SK-N-SH (cell line): ENCODE results near the gene C2CD4B. TPM values are rescaled to one million over a fixed set of nuclear protein-coding genes. Genes with fewer than 3 reads are reported as not detected.

Experiments used
- CTCF ChIA-PET: fragments of 300-600, 350-600 bp; formaldehyde crosslinking; extraction: SDS; loops from one replicate; lab custom pipeline; 2021; lab: Yijun Ruan, JAX
- POLR2A ChIA-PET: fragments of 350-600 bp; sonication (Branson Sonifier 250); formaldehyde crosslinking; extraction: SDS; loops from one replicate; lab custom pipeline; 2020; ENCODE audit warnings: antibody characterized with exemption, inconsistent platforms; lab: Yijun Ruan, JAX
- DNase-seq: peaks from one replicate; pipeline ENCODE4 v3.0.0; 2012
- H2AFZ ChIP-seq: fragments of 200-600 bp; sonication (generic); 2 replicates; pipeline ENCODE4 v1.8.1; 2016; ENCODE audit warnings: antibody characterized with exemption, mild to moderate bottlenecking, low read depth
- H3F3A ChIP-seq: fragments of 200-600 bp; sonication (generic); replicated peaks from 2 replicates; pipeline ENCODE3; 2016; ENCODE audit warnings: antibody characterized with exemption, mild to moderate bottlenecking; ENCODE audit not compliant: insufficient read depth
- H3K27ac ChIP-seq, 2 experiments: fragments of 200-500 bp in 1 of 2; fragments of 200-600 bp in 1 of 2; sonication (Bioruptor generic) in 1 of 2; sonication (generic), shearing (Covaris generic) in 1 of 2; 2 replicates each; pipeline versions ENCODE4 v1.5.1 to v1.6.1; 2014 to 2016; ENCODE audit warnings: low read depth in 2 of 2, inconsistent platforms in 1 of 2, low read length in 1 of 2, mild to moderate bottlenecking in 1 of 2, mixed read lengths in 1 of 2
- H3K27me3 ChIP-seq: fragments of 200-600 bp; sonication (generic), shearing (Covaris generic); 2 replicates; pipeline ENCODE4 v1.6.1; 2016; ENCODE audit warnings: mixed run types; ENCODE audit not compliant: insufficient read depth
- H3K36me3 ChIP-seq, 2 experiments: fragments of 200-500 bp in 1 of 2; fragments of 200-600 bp in 1 of 2; sonication (Bioruptor generic) in 1 of 2; sonication (generic) in 1 of 2; replicated peaks in 1 of 2; 2 replicates each; pipeline versions ENCODE3 to v1.5.1; 2014 to 2016; ENCODE audit warnings: low read length in 1 of 2, mild to moderate bottlenecking in 1 of 2; ENCODE audit not compliant: insufficient read depth in 2 of 2, control insufficient read depth in 1 of 2
- H3K4me1 ChIP-seq, 2 experiments: fragments of 200-500 bp in 1 of 2; fragments of 200-600 bp in 1 of 2; sonication (Bioruptor generic) in 1 of 2; sonication (generic), shearing (Covaris generic) in 1 of 2; 2 replicates each; pipeline versions ENCODE4 v1.5.1 to v1.6.1; 2014 to 2016; ENCODE audit warnings: low read depth in 1 of 2, low read length in 1 of 2, mixed run types in 1 of 2; ENCODE audit not compliant: insufficient read depth in 2 of 2, control insufficient read depth in 1 of 2
- H3K4me2 ChIP-seq: fragments of 200-600 bp; sonication (generic), shearing (Covaris generic); 2 replicates; pipeline ENCODE4 v1.6.1; 2017; ENCODE audit warnings: mixed run types
- H3K4me3 ChIP-seq, 2 experiments: fragments of 200-500 bp in 1 of 2; fragments of 200-600 bp in 1 of 2; sonication (Bioruptor generic) in 1 of 2; sonication (generic), shearing (Covaris generic) in 1 of 2; 2 replicates each; pipeline versions ENCODE4 v1.5.1 to v1.8.1; 2014 to 2016; ENCODE audit warnings: low read depth in 2 of 2, inconsistent platforms in 1 of 2, low read length in 1 of 2, mild to moderate bottlenecking in 1 of 2, mixed read lengths in 1 of 2, moderate library complexity in 1 of 2
- H3K79me2 ChIP-seq: fragments of 200-600 bp; sonication (generic); 2 replicates; pipeline ENCODE4 v1.8.1; 2017; ENCODE audit warnings: mild to moderate bottlenecking; ENCODE audit not compliant: insufficient read depth
- H3K9ac ChIP-seq: fragments of 200-600 bp; sonication (generic); 2 replicates; pipeline ENCODE4 v1.6.1; 2017; ENCODE audit warnings: mixed run types
- H3K9me2 ChIP-seq: fragments of 200-600 bp; sonication (generic); 2 replicates; pipeline ENCODE4 v1.6.1; 2017; ENCODE audit warnings: mixed run types
- H3K9me3 ChIP-seq: fragments of 200-600 bp; sonication (generic); 2 replicates; pipeline ENCODE4 v1.6.1; 2017; ENCODE audit warnings: mixed run types, mild to moderate bottlenecking, moderate library complexity
- H4K20me1 ChIP-seq: fragments of 200-600 bp; sonication (generic); 2 replicates; pipeline ENCODE4 v1.6.1; 2017; ENCODE audit warnings: mild to moderate bottlenecking, mixed run types; ENCODE audit not compliant: insufficient read depth
- CTCF ChIP-seq: fragments of 200-600 bp; sonication (generic); IDR thresholded peaks from 2 replicates; pipeline ENCODE4 v1.6.1; 2017; ENCODE audit warnings: antibody characterized with exemption, mild to moderate bottlenecking, moderate library complexity
- EP300 ChIP-seq, 2 experiments: IDR thresholded peaks; 2 replicates each; pipeline versions ENCODE4 v1.4.0 to v1.6.1; 2012; ENCODE audit warnings: borderline replicate concordance in 1 of 2, low read depth in 1 of 2, low read length in 1 of 2
- FOSL2 ChIP-seq: IDR thresholded peaks from 2 replicates; pipeline ENCODE4 v1.4.0; 2012; ENCODE audit warnings: low read depth, mild to moderate bottlenecking, moderate library complexity, borderline replicate concordance
- FOXJ3 ChIP-seq: sonication (generic); formaldehyde crosslinking; IDR thresholded peaks from 2 replicates; pipeline ENCODE4 v1.5.1; 2020; ENCODE audit warnings: mild to moderate bottlenecking, missing genetic modification reagents
- FOXM1 ChIP-seq: IDR thresholded peaks from 2 replicates; pipeline ENCODE4 v1.4.0; 2012; ENCODE audit warnings: low read depth, mild to moderate bottlenecking
- GABPA ChIP-seq: IDR thresholded peaks from 2 replicates; pipeline ENCODE4 v1.4.0; 2012; ENCODE audit warnings: low read depth, mild to moderate bottlenecking
- GATA2 ChIP-seq: sonication (generic); formaldehyde crosslinking; IDR thresholded peaks from 2 replicates; pipeline ENCODE4 v1.5.0; 2020; ENCODE audit warnings: mild to moderate bottlenecking, missing genetic modification reagents
- JUND ChIP-seq: IDR thresholded peaks from 2 replicates; pipeline ENCODE4 v1.4.0; 2012
- MAX ChIP-seq: IDR thresholded peaks from 2 replicates; pipeline ENCODE4 v1.4.0; 2012; ENCODE audit warnings: low read depth
- MXI1 ChIP-seq: IDR thresholded peaks from 2 replicates; pipeline ENCODE4 v1.6.1; 2012; ENCODE audit warnings: mild to moderate bottlenecking, low read depth, low read length, improper control_type of control experiment
- NFIC ChIP-seq: IDR thresholded peaks from 2 replicates; pipeline ENCODE4 v1.4.0; 2012; ENCODE audit warnings: borderline replicate concordance
- NRF1 ChIP-seq: IDR thresholded peaks from 2 replicates; pipeline ENCODE4 v1.6.1; 2012; ENCODE audit warnings: low read depth, mild to moderate bottlenecking, low read length
- POLR2AphosphoS5 ChIP-seq: IDR thresholded peaks from 2 replicates; pipeline ENCODE4 v1.6.1; 2012; ENCODE audit warnings: low read depth, low read length
- RAD21 ChIP-seq: IDR thresholded peaks from 2 replicates; pipeline ENCODE4 v1.6.1; 2012; ENCODE audit warnings: mild to moderate bottlenecking, low read length
- TAF1 ChIP-seq: IDR thresholded peaks from 2 replicates; pipeline ENCODE4 v1.6.1; 2012; ENCODE audit warnings: low read depth, mild to moderate bottlenecking, low read length, moderate library complexity, borderline replicate concordance
- TCF12 ChIP-seq: IDR thresholded peaks from 2 replicates; pipeline ENCODE4 v1.4.0; 2012
- TEAD4 ChIP-seq: IDR thresholded peaks from 2 replicates; pipeline ENCODE4 v1.4.0; 2012; ENCODE audit warnings: mild to moderate bottlenecking, borderline replicate concordance; ENCODE audit not compliant: insufficient read depth
- ZBTB33 ChIP-seq: IDR thresholded peaks from 2 replicates; pipeline ENCODE4 v1.4.0; 2012; ENCODE audit warnings: low read depth, borderline replicate concordance
- WGBS: methylation state at CpG from one replicate; pipeline ENCODE4 v1.1.6; 2017; ENCODE audit warnings: low lambda C conversion rate; 5-methylcytosine and 5-hydroxymethylcytosine counted together
- polyA plus RNA-seq, 3 experiments: library from polyadenylated mRNA; depleted of rRNA; stranded (reverse); fragments of >200 nt; gene quantifications; 2 replicates each; pipeline ENCODE4 v1.2.3, GENCODE V29; 2012
- TF ChIP-seq, protein P1 (sequence below): fragments of 150-350 bp; IDR thresholded peaks from 2 replicates; pipeline ENCODE4 v1.6.1; 2016; ENCODE audit warnings: mild to moderate bottlenecking, low read depth, low read length
- TF ChIP-seq, protein P2 (sequence below): fragments of 150-350 bp; IDR thresholded peaks from 2 replicates; pipeline ENCODE4 v1.6.1; 2017; ENCODE audit warnings: antibody characterized with exemption, low read length, low read depth, borderline replicate concordance
- TF ChIP-seq, protein P3 (sequence below): IDR thresholded peaks from 2 replicates; pipeline ENCODE4 v1.4.0; 2012; ENCODE audit warnings: low read depth, borderline replicate concordance

C2CD4B gene
- polyA plus RNA-seq, 1 of the 3 experiments (the other 2 are of a cell fraction) = not detected

- TF ChIP-seq ZBTB33 (no peak), GABPA (no peak), POLR2AphosphoS5 (no peak), TEAD4 (no peak), GATA2 (CRISPR knock-in tag) (no peak), NRF1 (no peak)
- TF ChIP-seq, all 33 proteins: peak for 0
Measured at GRCh38 chr15:62190675-62191074, 25.6 kb upstream of the C2CD4B start (continued).

DNA sequence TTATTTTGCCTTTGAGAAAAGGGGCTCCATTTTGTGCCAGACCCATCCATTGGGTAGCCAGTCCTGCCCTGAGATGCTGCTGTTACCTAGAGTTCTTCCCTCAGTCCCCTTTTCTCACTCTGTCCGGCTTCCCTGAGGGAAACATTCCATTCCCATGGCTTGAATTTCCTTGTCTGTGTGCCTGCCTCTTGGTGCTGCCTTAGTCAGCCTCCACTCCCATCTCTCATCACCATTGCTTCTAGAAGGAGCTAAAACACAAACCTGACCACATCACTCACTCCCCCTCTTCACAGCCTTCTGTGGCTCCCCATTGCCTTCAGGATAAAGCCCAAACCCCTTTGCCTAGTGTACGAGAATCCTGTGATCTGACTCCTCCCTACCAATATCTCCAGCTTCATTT is 25.2 kb upstream of the C2CD4B start:
- WGBS = 11% methylated on average over 2 of the region's 2 CpGs
- ChIA-PET POLR2A (no interaction called here), CTCF (interaction anchor here (1.2 kb wide), 1 partner anchor 11 kb away, joined by 3 read pairs; no protein-coding TSS in a partner anchor)

GRCh38 chr15:62188744-62189143 is 23.7 kb upstream of the C2CD4B start:
- ChIA-PET POLR2A (no interaction called here), CTCF (interaction anchor here (0.6 to 1.5 kb wide), 3 partner anchors 12 to 118 kb away, joined by 3 to 4 read pairs (median 3); no protein-coding TSS in a partner anchor)
- DNase-seq = no peak
- 62% methylated on average over 5 of the region's 5 CpGs for WGBS
- no peaks in the 10 kb centered on the region for H3K4me1 ChIP-seq
- no peak overlapping the region for H3K9ac ChIP-seq
- H3K4me2 ChIP-seq = no peak overlapping the region
- H3F3A ChIP-seq = no peaks in the 10 kb centered on the region
- H3K27me3 ChIP-seq = no peaks in the 10 kb centered on the region; the same call in 1 of the 2 replicates
- H3K9me3 ChIP-seq = no peaks in the 10 kb centered on the region
- no peak overlapping the region for H3K27ac ChIP-seq
- no peaks in the 10 kb centered on the region for H3K9me2 ChIP-seq
- no peaks in the 10 kb centered on the region for H3K36me3 ChIP-seq
- H4K20me1 ChIP-seq = no peaks in the 10 kb centered on the region
- H2AFZ ChIP-seq = no peak overlapping the region
- H3K4me3 ChIP-seq = no peak overlapping the region
- H3K79me2 ChIP-seq = no peaks in the 10 kb centered on the region
- TF ChIP-seq, protein P1, sequence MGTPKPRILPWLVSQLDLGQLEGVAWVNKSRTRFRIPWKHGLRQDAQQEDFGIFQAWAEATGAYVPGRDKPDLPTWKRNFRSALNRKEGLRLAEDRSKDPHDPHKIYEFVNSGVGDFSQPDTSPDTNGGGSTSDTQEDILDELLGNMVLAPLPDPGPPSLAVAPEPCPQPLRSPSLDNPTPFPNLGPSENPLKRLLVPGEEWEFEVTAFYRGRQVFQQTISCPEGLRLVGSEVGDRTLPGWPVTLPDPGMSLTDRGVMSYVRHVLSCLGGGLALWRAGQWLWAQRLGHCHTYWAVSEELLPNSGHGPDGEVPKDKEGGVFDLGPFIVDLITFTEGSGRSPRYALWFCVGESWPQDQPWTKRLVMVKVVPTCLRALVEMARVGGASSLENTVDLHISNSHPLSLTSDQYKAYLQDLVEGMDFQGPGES = no peak
- TF ChIP-seq NFIC (no peak), FOSL2 (no peak), EP300 (IDR thresholded peaks at IDR 0.05; ENCODE audit: borderline replicate concordance in 1 of 2, low read depth in 1 of 2, low read length in 1 of 2) (no peak), CTCF (no peak), TAF1 (no peak), MXI1 (no peak), FOXJ3 (CRISPR knock-in tag) (no peak), FOXM1 (no peak), RAD21 (no peak), MAX (no peak)
- TF ChIP-seq, protein P2, sequence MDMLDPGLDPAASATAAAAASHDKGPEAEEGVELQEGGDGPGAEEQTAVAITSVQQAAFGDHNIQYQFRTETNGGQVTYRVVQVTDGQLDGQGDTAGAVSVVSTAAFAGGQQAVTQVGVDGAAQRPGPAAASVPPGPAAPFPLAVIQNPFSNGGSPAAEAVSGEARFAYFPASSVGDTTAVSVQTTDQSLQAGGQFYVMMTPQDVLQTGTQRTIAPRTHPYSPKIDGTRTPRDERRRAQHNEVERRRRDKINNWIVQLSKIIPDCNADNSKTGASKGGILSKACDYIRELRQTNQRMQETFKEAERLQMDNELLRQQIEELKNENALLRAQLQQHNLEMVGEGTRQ = no peak

More for the DNA sequence above, 25.2 kb upstream of the C2CD4B start:
- Histone ChIP-seq H3K4me2 (no peak overlapping the region), H3K9ac (no peak overlapping the region), H3K9me2 (no peaks in the 10 kb centered on the region), H3K27me3 (no peaks in the 10 kb centered on the region; the same call in 1 of the 2 replicates), H4K20me1 (no peaks in the 10 kb centered on the region), H3K4me3 (no peak overlapping the region), H3K27ac (no peak overlapping the region), H3K36me3 (no peaks in the 10 kb centered on the region), H3K9me3 (no peaks in the 10 kb centered on the region)
- TF ChIP-seq TCF12 (no peak), JUND (no peak)
- TF ChIP-seq, protein P3, sequence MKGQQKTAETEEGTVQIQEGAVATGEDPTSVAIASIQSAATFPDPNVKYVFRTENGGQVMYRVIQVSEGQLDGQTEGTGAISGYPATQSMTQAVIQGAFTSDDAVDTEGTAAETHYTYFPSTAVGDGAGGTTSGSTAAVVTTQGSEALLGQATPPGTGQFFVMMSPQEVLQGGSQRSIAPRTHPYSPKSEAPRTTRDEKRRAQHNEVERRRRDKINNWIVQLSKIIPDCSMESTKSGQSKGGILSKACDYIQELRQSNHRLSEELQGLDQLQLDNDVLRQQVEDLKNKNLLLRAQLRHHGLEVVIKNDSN = no peak
- TF ChIP-seq, all 33 proteins: peak for 0
- H3K4me1 ChIP-seq = no peaks in the 10 kb centered on the region
- no peak overlapping the region for H2AFZ ChIP-seq
- no peaks in the 10 kb centered on the region for H3F3A ChIP-seq
- no peak for DNase-seq
- H3K79me2 ChIP-seq = no peaks in the 10 kb centered on the region
